HFF-Myc (cell line): ENCODE measurements around the gene UGT1A9.

Source experiments
- DNase-seq: peaks from one replicate; pipeline ENCODE4 v3.0.0-alpha.2; 2011; ENCODE audit warnings: low read depth; ENCODE audit errors: extremely low read depth
- H3K4me3 ChIP-seq: replicated peaks from 2 replicates; pipeline ENCODE4 v1.5.1; 2011; ENCODE audit warnings: low read depth, mild to moderate bottlenecking, control low read depth, low read length
- TF ChIP-seq, protein P1 (sequence below): IDR thresholded peaks from 2 replicates; pipeline ENCODE4 v1.5.1; 2012; ENCODE audit warnings: mild to moderate bottlenecking, low read depth, low read length, control low read depth; ENCODE audit errors: missing control alignments

The UGT1A9 gene

DNA sequence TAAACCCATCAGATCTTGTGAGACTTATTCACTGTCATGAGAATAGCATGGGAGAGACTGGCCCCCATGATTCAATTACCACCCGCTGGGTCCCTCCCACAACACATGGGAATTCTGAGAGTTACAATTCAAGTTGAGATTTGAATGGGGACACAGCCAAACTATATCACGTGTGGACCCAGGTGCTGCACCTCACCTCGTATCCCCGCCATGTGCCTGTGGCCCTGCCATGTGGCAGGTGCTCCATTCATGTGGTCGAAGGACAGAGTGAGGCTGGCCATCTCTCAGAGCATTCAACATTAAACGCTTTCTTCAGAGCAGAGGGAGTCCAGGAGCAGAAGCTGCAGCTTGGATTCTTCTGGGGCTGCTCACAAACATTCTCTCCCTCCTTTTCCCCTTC lies 138.7 kb downstream of the UGT1A9 start:
- H3K4me3 ChIP-seq: no peak overlapping the region
- TF ChIP-seq, protein P1, sequence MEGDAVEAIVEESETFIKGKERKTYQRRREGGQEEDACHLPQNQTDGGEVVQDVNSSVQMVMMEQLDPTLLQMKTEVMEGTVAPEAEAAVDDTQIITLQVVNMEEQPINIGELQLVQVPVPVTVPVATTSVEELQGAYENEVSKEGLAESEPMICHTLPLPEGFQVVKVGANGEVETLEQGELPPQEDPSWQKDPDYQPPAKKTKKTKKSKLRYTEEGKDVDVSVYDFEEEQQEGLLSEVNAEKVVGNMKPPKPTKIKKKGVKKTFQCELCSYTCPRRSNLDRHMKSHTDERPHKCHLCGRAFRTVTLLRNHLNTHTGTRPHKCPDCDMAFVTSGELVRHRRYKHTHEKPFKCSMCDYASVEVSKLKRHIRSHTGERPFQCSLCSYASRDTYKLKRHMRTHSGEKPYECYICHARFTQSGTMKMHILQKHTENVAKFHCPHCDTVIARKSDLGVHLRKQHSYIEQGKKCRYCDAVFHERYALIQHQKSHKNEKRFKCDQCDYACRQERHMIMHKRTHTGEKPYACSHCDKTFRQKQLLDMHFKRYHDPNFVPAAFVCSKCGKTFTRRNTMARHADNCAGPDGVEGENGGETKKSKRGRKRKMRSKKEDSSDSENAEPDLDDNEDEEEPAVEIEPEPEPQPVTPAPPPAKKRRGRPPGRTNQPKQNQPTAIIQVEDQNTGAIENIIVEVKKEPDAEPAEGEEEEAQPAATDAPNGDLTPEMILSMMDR: no peak
- no peak for DNase-seq

- TF ChIP-seq, protein P1: no peak
- no peak overlapping the region for H3K4me3 ChIP-seq
- DNase-seq: no peak
Observed at GRCh38 chr2:233811087-233811486, 139.4 kb downstream of the UGT1A9 start.

DNA sequence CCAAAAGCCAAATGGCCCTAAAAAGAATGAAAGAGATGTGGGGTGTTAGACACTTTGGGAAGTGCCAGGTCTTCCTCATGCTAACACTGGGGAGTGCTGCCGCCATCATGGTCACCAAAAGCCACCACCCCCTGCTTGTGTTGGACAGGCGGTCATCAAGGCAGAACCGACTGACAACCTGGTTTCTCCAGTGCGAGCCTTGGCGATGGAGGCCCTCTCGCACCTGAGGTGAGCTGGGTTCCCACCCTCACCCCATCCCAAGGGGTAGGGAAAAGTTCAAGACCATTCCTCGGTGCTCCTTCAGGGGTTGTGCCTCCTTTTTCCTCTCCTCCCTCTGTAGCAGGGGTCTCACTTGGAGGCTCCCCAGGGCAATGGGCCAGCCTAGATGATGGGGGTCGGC lies 140.0 kb downstream of the UGT1A9 start:
- TF ChIP-seq, protein P1: no peak
- H3K4me3 ChIP-seq: no peak overlapping the region
- no peak for DNase-seq

DNA sequence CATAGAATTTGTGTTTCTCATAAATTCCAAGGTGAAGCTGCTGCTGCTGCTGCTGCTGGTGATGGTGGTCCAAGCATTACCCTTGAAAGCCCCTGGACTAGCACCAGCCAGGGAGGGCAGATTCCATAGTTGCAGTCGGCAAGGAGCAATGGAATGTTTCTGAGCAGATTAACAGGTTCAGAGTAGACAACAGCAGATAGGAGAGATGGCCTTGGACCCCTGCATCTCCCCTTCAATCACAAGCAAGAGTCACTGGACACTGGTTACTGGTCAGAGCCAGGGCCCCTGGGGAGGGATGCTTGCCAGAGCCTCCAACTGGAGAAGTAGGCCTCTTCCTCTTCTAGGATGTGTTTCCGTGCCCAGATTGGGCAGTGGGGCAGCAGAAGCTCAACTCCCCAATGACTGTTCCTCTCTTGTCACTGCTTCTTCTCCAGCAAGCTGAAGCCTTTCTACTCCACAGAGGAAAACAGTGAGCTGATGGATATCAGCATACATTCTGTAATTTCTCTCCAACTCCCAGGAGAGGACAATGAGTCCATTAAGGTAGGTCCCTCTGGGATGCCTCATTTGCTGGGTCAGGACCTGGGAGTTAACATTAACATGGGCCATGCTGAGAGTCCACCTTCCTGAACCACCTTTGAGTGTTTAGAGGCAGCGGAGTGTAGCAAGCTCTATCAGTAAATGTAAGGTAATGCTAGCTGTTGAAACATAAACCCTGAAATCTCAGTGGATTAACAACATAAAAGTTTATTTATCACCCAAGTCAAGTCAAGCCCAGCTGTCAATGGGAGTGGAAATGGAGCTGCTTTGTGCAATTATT lies 141.7 kb downstream of the UGT1A9 start:
- DNase-seq: no peak
- TF ChIP-seq, protein P1: no peak
- H3K4me3 ChIP-seq: no peak overlapping the region

DNA sequence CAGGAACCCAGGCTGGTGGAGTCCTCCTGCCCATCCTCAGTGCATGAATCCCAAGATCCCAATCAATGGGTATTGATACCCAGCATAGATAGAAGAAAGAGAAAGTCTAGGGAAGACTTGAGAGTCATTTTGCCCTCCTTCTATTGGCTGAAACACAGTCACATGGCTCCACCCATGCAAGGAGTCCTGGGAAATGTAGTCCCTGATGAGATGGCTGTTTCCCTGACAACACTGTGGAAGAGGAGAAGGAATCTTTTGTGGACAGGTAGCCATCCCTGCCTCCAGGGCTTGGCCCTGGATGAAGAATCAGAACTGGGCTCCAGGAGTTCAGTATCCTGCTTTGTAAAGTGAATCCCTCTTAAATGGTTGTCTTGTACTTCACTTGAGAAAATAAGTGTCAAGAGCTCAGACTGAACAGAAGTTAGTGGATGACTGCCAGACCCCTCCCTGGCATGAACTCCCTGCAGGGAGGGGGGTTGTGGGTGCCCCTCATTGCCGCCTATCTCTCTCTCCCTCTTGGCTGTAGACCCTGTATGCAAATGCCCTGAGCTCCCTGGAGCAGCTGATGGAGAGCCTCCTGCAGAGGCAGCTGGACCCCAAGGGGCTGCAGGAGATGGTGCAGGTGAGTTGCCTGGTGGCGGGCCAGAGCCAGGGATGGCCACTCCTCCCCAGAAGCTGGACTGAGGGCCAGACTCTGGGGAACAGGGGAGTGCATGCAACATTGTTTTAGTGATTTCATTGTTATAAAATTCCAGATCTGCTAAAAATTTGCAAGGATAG lies 142.5 kb downstream of the UGT1A9 start:
- H3K4me3 ChIP-seq: no peak overlapping the region
- no peak for DNase-seq
- TF ChIP-seq, protein P1: no peak

- H3K4me3 ChIP-seq: no peak overlapping the region
Observed at GRCh38 chr2:233815861-233816260, 144.2 kb downstream of the UGT1A9 start.

More at GRCh38 chr2:233815861-233816260, 144.2 kb downstream of the UGT1A9 start:
- no peak for DNase-seq
- TF ChIP-seq, protein P1: no peak
